Esophagus squamous epithelium (tissue), 5 donors: ENCODE measurements around the gene HAPSTR1. TPM values are rescaled to one million over a fixed set of nuclear protein-coding genes. Genes with fewer than 3 reads are reported as not detected.

Source experiments
- DNase-seq: peaks from one replicate; lab custom pipeline; 2025; lab: John Stamatoyannopoulos, UW
- H3K27ac ChIP-seq, 4 donors: fragments of 200-600 bp; sonication (generic); one replicate each; pipeline ENCODE4 v1.5.1; 2016 to 2019; ENCODE audit warnings: mild to moderate bottlenecking in 1 of 4
- H3K27me3 ChIP-seq, 4 donors: fragments of 200-600 bp; sonication (generic); 1 replicate in 3 of 4; 2 replicates in 1 of 4; pipeline versions ENCODE4 v1.5.1 to v1.6.0; 2017 to 2021; ENCODE audit warnings: antibody characterized with exemption in 1 of 4
- H3K36me3 ChIP-seq, 3 donors: fragments of 200-600 bp; sonication (generic); one replicate each; pipeline ENCODE4 v1.5.1; 2016 to 2019
- H3K4me1 ChIP-seq, 3 donors: fragments of 200-600 bp; sonication (generic); one replicate each; pipeline ENCODE4 v1.5.1; 2017 to 2019
- H3K4me3 ChIP-seq, 4 donors: fragments of 200-600 bp; sonication (generic); 1 replicate in 3 of 4; 2 replicates in 1 of 4; pipeline ENCODE4 v1.5.1; 2016 to 2019; ENCODE audit warnings: mild to moderate bottlenecking in 2 of 4, moderate library complexity in 1 of 4
- H3K9me3 ChIP-seq, 3 donors: fragments of 200-600 bp; sonication (generic); one replicate each; pipeline ENCODE4 v1.5.1; 2016 to 2019
- CTCF ChIP-seq, 6 experiments: fragments of 450-650 bp in 4 of 6; fragments of 200-600 bp in 2 of 6; sonication (generic) in 2 of 6; IDR thresholded peaks; one replicate each; pipeline ENCODE4 v1.5.1; 2016 to 2019; ENCODE audit warnings: antibody characterized with exemption in 6 of 6, mild to moderate bottlenecking in 4 of 6, moderate library complexity in 4 of 6
- POLR2A ChIP-seq, 4 donors: fragments of 450-650 bp; IDR thresholded peaks; one replicate each; pipeline ENCODE4 v1.6.1; 2017; ENCODE audit warnings: antibody characterized with exemption in 4 of 4, mild to moderate bottlenecking in 4 of 4, moderate library complexity in 3 of 4
- WGBS, 2 donors: methylation state at CpG; one replicate each; pipeline ENCODE4 v1.1.5; 2018; 5-methylcytosine and 5-hydroxymethylcytosine counted together
- intact Hi-C: fragments of 100-400 bp; cut with DNase I; formaldehyde crosslinking; loops from one replicate; pipeline ENCODE4 v1.15.0; 2022
- total RNA-seq, 4 donors: library from RNA; depleted of rRNA; stranded (reverse); fragments of >200 nt; gene quantifications; one replicate each; pipeline ENCODE4 v1.1.0, GENCODE V29; 2016
- donor health status: DM: yes; HTN: yes; CAD: no.

Gene HAPSTR1
- total RNA-seq, 4 donors from 2014 or later = 37.8 to 59.8 (median 47.0) TPM

GRCh38 chr16:9091867-9092281, 430 bp downstream of the HAPSTR1 start:
- Histone ChIP-seq H3K36me3 (peaks cover 0 to 17% (median 0%) of the 10 kb centered on the region in 3 donors), H3K9me3 (no peaks in the 10 kb centered on the region), H3K27me3 (no peaks in the 10 kb centered on the region), H3K4me1 (peaks cover 17 to 52% (median 41%) of the 10 kb centered on the region in 3 donors), H3K4me3 (peak overlapping the region; percentile 77 to 98 (median 91)), H3K27ac (peak overlapping the region; percentile 98 to 100 (median 99))
- no peak for TF ChIP-seq CTCF (IDR thresholded peaks at IDR 0.05)
- intact Hi-C loops = no loop called here
- DNase-seq = no peak
- WGBS, 2 donors = 0% methylated on average over 1 of the region's 51 CpGs; no CpG with 5 or more reads in 1 of the 2 donors

- peaks cover 0 to 23% (median 2%) of the 10 kb centered on the region in 3 donors for H3K36me3 ChIP-seq
- intact Hi-C loops = no loop called here
- peak overlapping the region; percentile 77 to 98 (median 91) for H3K4me3 ChIP-seq
- no peaks in the 10 kb centered on the region for H3K9me3 ChIP-seq
- peak overlapping the region; percentile 98 to 100 (median 99) for H3K27ac ChIP-seq
- no peak for TF ChIP-seq CTCF (IDR thresholded peaks at IDR 0.05)
- no peak for TF ChIP-seq POLR2A (IDR thresholded peaks at IDR 0.05)
- DNase-seq = no peak
- H3K4me1 ChIP-seq = peaks cover 23 to 57% (median 47%) of the 10 kb centered on the region in 3 donors
- WGBS, 2 donors = 0 to 2% methylated on average over 11 to 18 of the region's 64 CpGs
- H3K27me3 ChIP-seq = no peaks in the 10 kb centered on the region
Observed at GRCh38 chr16:9092282-9092977, 986 bp downstream of the HAPSTR1 start.

GRCh38 chr16:9092978-9093344, 1.5 kb downstream of the HAPSTR1 start:
- no peak for TF ChIP-seq CTCF (IDR thresholded peaks at IDR 0.05)
- no peak for TF ChIP-seq POLR2A (IDR thresholded peaks at IDR 0.05)

GRCh38 chr16:9094011-9094846, 2.8 kb downstream of the HAPSTR1 start:
- no peaks in the 10 kb centered on the region for H3K27me3 ChIP-seq
- peaks cover 41 to 75% (median 65%) of the 10 kb centered on the region in 3 donors for H3K4me1 ChIP-seq
- H3K27ac ChIP-seq = peak overlapping the region in 2 of 4 donors; percentile 100
- H3K9me3 ChIP-seq = no peaks in the 10 kb centered on the region
- no peak for DNase-seq
- 18 to 20% methylated on average over 8 of the region's 8 CpGs for WGBS, 2 donors
- H3K4me3 ChIP-seq = peak overlapping the region; percentile 77 to 98 (median 91)
- H3K36me3 ChIP-seq = peaks cover 0 to 37% (median 3%) of the 10 kb centered on the region in 3 donors
- TF ChIP-seq POLR2A (IDR thresholded peaks at IDR 0.05) (no peak), CTCF (IDR thresholded peaks at IDR 0.05) (no peak)
- intact Hi-C loops = no loop called here

More at GRCh38 chr16:9092978-9093344, 1.5 kb downstream of the HAPSTR1 start:
- intact Hi-C loops = no loop called here
- H3K36me3 ChIP-seq = peaks cover 0 to 28% (median 3%) of the 10 kb centered on the region in 3 donors
- peaks cover 28 to 63% (median 52%) of the 10 kb centered on the region in 3 donors for H3K4me1 ChIP-seq
- no peak for DNase-seq
- 0 to 1% methylated on average over 9 to 15 of the region's 18 CpGs for WGBS, 2 donors
- H3K27ac ChIP-seq = peak overlapping the region; percentile 98 to 100 (median 99)
- H3K9me3 ChIP-seq = no peaks in the 10 kb centered on the region
- peak overlapping the region; percentile 77 to 98 (median 91) for H3K4me3 ChIP-seq
- no peaks in the 10 kb centered on the region for H3K27me3 ChIP-seq
